ENCODE measurements around the gene GNG12. TPM values are rescaled to one million over a fixed set of nuclear protein-coding genes. Genes with fewer than 3 reads are reported as not detected.
A peak's percentile ranks its signal among the peaks of the same experiment; 100 is the strongest.

The GNG12 gene
- total and polyA plus RNA-seq, 9 of the 15 experiments (the other 6 are each of a cell fraction or from before 2014, with no cell fraction given), result 2.6 to 6.0 (median 4.1) TPM

- TF ChIP-seq TEAD1 (CRISPR knock-in tag; IDR thresholded peaks at IDR 0.05), result no peak
These were observed 23.4 kb downstream of the GNG12 start (continued) for GRCh38 chr1:67809887-67810286.

- no peak for ATAC-seq
- no TSS peak for BruUV-seq (replicated peaks)
- Histone ChIP-seq H3K9ac (ENCODE audit: insufficient read depth in 1 of 2, low read depth in 2 of 2, low read length in 2 of 2) (no peak overlapping the region), H3K4me3 (no peak overlapping the region), H3K9me1 (ENCODE audit: control insufficient read depth, insufficient read depth, low read length) (no peaks in the 10 kb centered on the region), H3K4me1 (replicated peaks in 1 of 2; ENCODE audit: control insufficient read depth in 2 of 2, insufficient read depth in 2 of 2, low read length in 2 of 2) (no peaks in the 10 kb centered on the region), H3K79me2 (ENCODE audit: control insufficient read depth, insufficient read depth, low read length) (no peaks in the 10 kb centered on the region), H3K27me3 (ENCODE audit: control insufficient read depth in 2 of 2, insufficient read depth in 2 of 2, low read length in 2 of 2) (peaks cover 4 to 10% of the 10 kb centered on the region in 2 experiments; a peak in 3 of 5 replicates), H2AFZ (ENCODE audit: low read depth, low read length) (no peak overlapping the region), H4K20me1 (replicated peaks; ENCODE audit: control insufficient read depth, insufficient read depth, low read length) (no peaks in the 10 kb centered on the region), H3K27ac (ENCODE audit: extremely low read depth, low read depth, low read length) (no peak overlapping the region), H3K9me3 (replicated peaks; ENCODE audit: control insufficient read depth, insufficient read depth, low read depth, low read length) (no peaks in the 10 kb centered on the region), H3K4me2 (ENCODE audit: insufficient read depth, low read length) (no peak overlapping the region), H3K36me3 (ENCODE audit: control insufficient read depth, insufficient read depth, low read length) (no peaks in the 10 kb centered on the region)
- intact Hi-C loops (cut with micrococcal nuclease) (no loop called here), in situ Hi-C loops (cut with MboI) (no loop called here)
- ChIA-PET CTCF (ENCODE audit: low intra/inter-chr PET ratio) (no interaction called here), POLR2A (no interaction called here)
- no peak for DNase-seq (ENCODE audit: extremely low read depth in 1 of 4, low spot score in 3 of 4)
- no peak for FAIRE-seq
- no peak for TF ChIP-seq ZBTB1 (CRISPR knock-in tag; IDR thresholded peaks at IDR 0.05; ENCODE audit: borderline replicate concordance, low read depth)
- TF ChIP-seq ZNF512 (tag; IDR thresholded peaks at IDR 0.05), result 0 out of 2 replicates have a peak, but pooled peaks have one; percentile 25
These were observed 26.0 kb downstream of the GNG12 start for GRCh38 chr1:67807282-67807681.

All from K562 (cell line).